ENCODE measurements around the gene TBL2. TPM values are rescaled to one million over a fixed set of nuclear protein-coding genes. Genes with fewer than 3 reads are reported as not detected.
A peak's percentile ranks its signal among the peaks of the same experiment; 100 is the strongest.

The TBL2 gene
- total and polyA plus RNA-seq, 2 of the 4 experiments (the other 2 are of a cell fraction) = 72.6 to 94.1 TPM

GRCh38 chr7:73577627-73578341 is 595 bp downstream of the TBL2 start:
- WGBS, 2 experiments (ENCODE audit: extremely low coverage in 2 of 2, insufficient read length in 1 of 2) = 2% methylated on average over 21 of the region's 32 CpGs; no CpG with 5 or more reads in 1 of the 2 experiments
- in situ Hi-C loops (cut with MboI; ENCODE audit: low sequenced_read_pairs) = no loop called here
- TF ChIP-seq USF2 (IDR thresholded peaks at IDR 0.05; ENCODE audit: low read depth, low read length) (no peak), POLR2A (IDR thresholded peaks at IDR 0.05; ENCODE audit: low read depth, low read length) (no peak), FOS (IDR thresholded peaks at IDR 0.05; ENCODE audit: low read depth, low read length) (no peak), SMC3 (IDR thresholded peaks at IDR 0.05; ENCODE audit: low read depth, low read length) (no peak), BHLHE40 (IDR thresholded peaks at IDR 0.05; ENCODE audit: low read depth, low read length) (no peak), CHD1 (IDR thresholded peaks at IDR 0.05; ENCODE audit: low read depth, low read length) (no peak), NFE2L2 (IDR thresholded peaks at IDR 0.05; ENCODE audit: low read depth, low read length) (no peak), CEBPB (IDR thresholded peaks at IDR 0.05; ENCODE audit: low read depth, low read length) (no peak), MXI1 (IDR thresholded peaks at IDR 0.05; ENCODE audit: borderline replicate concordance, low read depth, low read length) (no peak), CTCF (conservative IDR thresholded peaks at IDR 0.05; ENCODE audit: low read depth, low read length) (no peak), RFX5 (IDR thresholded peaks at IDR 0.05; ENCODE audit: low read depth, low read length) (no peak), RCOR1 (IDR thresholded peaks at IDR 0.05; ENCODE audit: insufficient replicate concordance, low read length) (no peak), ELK1 (IDR thresholded peaks at IDR 0.05; ENCODE audit: borderline replicate concordance, low read depth, low read length) (no peak), MAFK (IDR thresholded peaks at IDR 0.05; ENCODE audit: low read depth, low read length) (no peak), RAD21 (IDR thresholded peaks at IDR 0.05; ENCODE audit: low read length) (no peak)

More at GRCh38 chr7:73577627-73578341, 595 bp downstream of the TBL2 start:
- intact Hi-C loops (cut with micrococcal nuclease) (no loop called here), dilution Hi-C loops (cut with HindIII; ENCODE audit: low sequenced_read_pairs, unreplicated experiment) (no loop called here)
- Histone ChIP-seq H3K4me3 (ENCODE audit: insufficient read depth, low read depth, low read length) (peak overlapping the region; percentile 70), H3K36me3 (ENCODE audit: control insufficient read depth, insufficient read depth, low read length) (peaks cover 20% of the 10 kb centered on the region), H4K20me1 (ENCODE audit: insufficient read depth, low read length) (peaks cover 30% of the 10 kb centered on the region), H4K8ac (ENCODE audit: low read depth in 2 of 2, low read length in 2 of 2) (peak overlapping the region; percentile 56 to 96), H3K79me1 (ENCODE audit: low read depth in 1 of 2, low read length in 2 of 2) (peaks cover 25 to 46% of the 10 kb centered on the region in 2 experiments), H2AK9ac (replicated peaks; ENCODE audit: low read depth, low read length, poor library complexity) (peak overlapping the region; percentile 88), H3K27me3 (ENCODE audit: control insufficient read depth, insufficient read depth, low read length) (no peaks in the 10 kb centered on the region), H3K9me1 (ENCODE audit: insufficient read depth, low read length) (peaks cover 5% of the 10 kb centered on the region), H3K4me1 (ENCODE audit: control insufficient read depth, insufficient read depth, low read length) (peaks cover 6% of the 10 kb centered on the region), H2BK120ac (ENCODE audit: low read depth, low read length) (no peak overlapping the region), H2AK5ac (ENCODE audit: low read depth, low read length) (peak overlapping the region; percentile 74), H2AFZ (replicated peaks; ENCODE audit: low read length, poor library complexity) (peak overlapping the region; percentile 91), H4K91ac (ENCODE audit: insufficient read depth, low read depth, low read length) (peak overlapping the region; percentile 88), H3K27ac (ENCODE audit: insufficient read depth, low read length) (peak overlapping the region; percentile 81), H3K56ac (ENCODE audit: extremely low read depth, insufficient read depth, low read length) (peak overlapping the region; percentile 86; the same call in 1 of the 2 replicates), H3K18ac (ENCODE audit: low read depth, low read length) (no peak overlapping the region; the same call in 1 of the 2 replicates), H3K4me2 (ENCODE audit: low read depth, low read length) (peak overlapping the region; percentile 80), H2BK5ac (ENCODE audit: low read depth, low read length, poor library complexity, severe bottlenecking) (peak overlapping the region; percentile 63), H3K14ac (replicated peaks; ENCODE audit: low read depth, low read length) (peak overlapping the region; percentile 97), H2BK20ac (ENCODE audit: low read depth, low read length) (no peak overlapping the region), H3K23ac (ENCODE audit: low read depth, low read length) (peak overlapping the region; percentile 97), H4K5ac (ENCODE audit: low read depth, low read length) (peak overlapping the region; percentile 69), H3K9me3 (ENCODE audit: control insufficient read depth, insufficient read depth, low read length) (no peaks in the 10 kb centered on the region), H3K4ac (ENCODE audit: low read depth, low read length) (peak overlapping the region; percentile 87), H3K9ac (ENCODE audit: low read depth, low read length) (peak overlapping the region; percentile 97), H2BK15ac (ENCODE audit: low read depth, low read length) (no peak overlapping the region)
- DNase-seq = no peak
- POLR2A ChIA-PET (ENCODE audit: unreplicated experiment) = interaction anchor here (0.6 kb wide), 3 partner anchors 10 to 97 kb away, joined by 3 to 4 read pairs (median 4); no protein-coding TSS in a partner anchor
- BruUV-seq (replicated peaks) = TSS peak; percentile 58
- CTCF ChIA-PET = no interaction called here
- peak; percentile 23 for ATAC-seq (ENCODE audit: low read depth)

Data from IMR-90 (cell line).